ENCODE data around the gene RMND5B. TPM values are rescaled to one million over a fixed set of nuclear protein-coding genes. Genes with fewer than 3 reads are reported as not detected.

The RMND5B gene
- total RNA-seq, 1 experiment from 2014 or later: 24.1 TPM

DNA sequence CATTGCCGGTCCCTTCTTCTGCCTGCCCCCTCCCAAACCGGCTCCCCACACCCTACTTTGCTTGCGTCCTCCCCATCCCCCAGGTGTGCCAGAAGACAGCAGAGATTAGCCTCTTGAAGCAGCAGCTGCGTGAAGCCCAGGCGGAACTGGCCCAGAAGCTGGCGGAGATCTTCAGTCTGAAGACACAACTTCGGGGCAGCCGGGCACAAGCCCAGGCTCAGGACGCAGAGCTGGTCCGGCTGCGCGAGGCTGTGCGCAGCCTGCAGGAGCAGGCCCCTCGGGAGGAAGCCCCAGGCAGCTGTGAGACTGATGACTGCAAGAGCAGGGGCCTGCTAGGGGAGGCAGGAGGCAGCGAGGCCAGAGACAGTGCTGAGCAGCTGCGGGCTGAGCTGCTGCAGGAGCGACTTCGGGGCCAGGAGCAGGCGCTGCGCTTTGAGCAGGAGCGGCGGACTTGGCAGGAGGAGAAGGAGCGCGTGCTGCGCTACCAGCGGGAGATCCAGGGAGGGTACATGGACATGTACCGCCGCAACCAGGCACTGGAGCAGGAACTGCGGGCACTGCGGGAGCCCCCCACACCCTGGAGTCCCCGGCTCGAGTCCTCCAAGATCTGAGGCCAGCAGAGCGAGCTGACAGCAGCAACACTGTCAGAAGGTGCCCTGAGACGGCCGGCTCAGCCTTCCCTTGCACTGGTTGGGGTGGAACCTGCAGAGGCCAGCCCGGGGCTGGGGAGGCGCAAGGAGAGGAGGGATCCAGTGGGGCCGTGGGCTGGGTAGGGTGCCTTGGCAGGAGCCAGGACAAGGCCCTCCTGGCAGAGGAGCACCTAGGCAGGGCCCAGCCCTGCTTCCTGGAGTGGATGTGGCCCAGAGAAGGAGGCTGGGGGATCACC is 9.2 kb upstream of the RMND5B start:
- H3K9ac ChIP-seq (ENCODE audit: low read length): no peak overlapping the region

More for the DNA sequence above, 9.2 kb upstream of the RMND5B start:
- BruUV-seq (replicated peaks): no TSS peak
- no peak for DNase-seq (ENCODE audit: low read depth, low spot score)
- Histone ChIP-seq H3K4me3 (replicated peaks in 1 of 2; ENCODE audit: low read depth in 1 of 2, low read length in 2 of 2) (no peak overlapping the region), H3K4me1 (ENCODE audit: control insufficient read depth in 1 of 2, insufficient read depth in 2 of 2, low read length in 2 of 2) (no peaks in the 10 kb centered on the region), H3K4me2 (ENCODE audit: low read length) (no peak overlapping the region), H4K20me1 (ENCODE audit: insufficient read depth) (no peaks in the 10 kb centered on the region), H3K27ac (ENCODE audit: low read depth, low read length) (no peak overlapping the region), H2AFZ (ENCODE audit: low read depth, low read length, poor library complexity, severe bottlenecking) (no peak overlapping the region), H3K27me3 (ENCODE audit: insufficient read depth, low read length) (no peaks in the 10 kb centered on the region), H3K79me2 (ENCODE audit: insufficient read depth, low read length) (no peaks in the 10 kb centered on the region), H3K9me2 (ENCODE audit: insufficient read depth) (no peaks in the 10 kb centered on the region), H3K9me3 (ENCODE audit: control insufficient read depth in 1 of 2, insufficient read depth in 1 of 2, low read depth in 1 of 2, low read length in 2 of 2) (no peaks in the 10 kb centered on the region), H3K36me3 (ENCODE audit: control insufficient read depth in 1 of 2, insufficient read depth in 2 of 2, low read length in 2 of 2) (no peaks in the 10 kb centered on the region; a peak in 1 of 4 replicates)
- RAD21 ChIA-PET (ENCODE audit: low non-redundant PET in 1 of 2, low total read pairs in 2 of 2, uncharacterized antibody in 2 of 2, unreplicated experiment in 2 of 2): interaction anchor here in 1 of 2 experiments (0.6 kb wide), 1 partner anchor 46 kb away, joined by 10 read pairs; no protein-coding TSS in a partner anchor
- ATAC-seq: no peak
- TF ChIP-seq ZBTB33 (IDR thresholded peaks at IDR 0.05; ENCODE audit: extremely low read depth, insufficient replicate concordance, low read length) (no peak), EZH2 (IDR thresholded peaks at IDR 0.05) (no peak), POLR2A (IDR thresholded peaks at IDR 0.05; ENCODE audit: borderline replicate concordance, extremely low read depth, insufficient read depth, insufficient read length) (no peak), POLR2AphosphoS5 (IDR thresholded peaks at IDR 0.05; ENCODE audit: low read depth, low read length) (no peak), SIN3A (IDR thresholded peaks at IDR 0.05; ENCODE audit: low read depth) (no peak)
- POLR2A ChIA-PET: no interaction called here
- intact Hi-C loops (cut with micrococcal nuclease): no loop called here
- CTCF ChIA-PET: interaction anchor here (1.0 to 2.0 kb wide), 7 partner anchors 9 to 47 kb away, joined by 3 to 10 read pairs (median 4); partner anchors contain the start of gene RMND5B

Data from HCT116 (cell line).